HUES64 (cell line): ENCODE results near the gene ARHGAP6.
"Not testable (repeated sequence)": the region's sequence is repeated elsewhere in the genome, so short reads cannot be mapped to it uniquely, and the experiment has no call there.

ENCODE experiments used
- H3K27ac ChIP-seq: 2 replicates; pipeline ENCODE4 v1.7.0; 2013; ENCODE audit warnings: low read depth, low read length, inconsistent platforms
- H3K27me3 ChIP-seq: 2 replicates; pipeline ENCODE4 v1.6.1; 2013; ENCODE audit warnings: mild to moderate bottlenecking, low read length; ENCODE audit not compliant: insufficient read depth
- H3K36me3 ChIP-seq: 2 replicates; pipeline ENCODE4 v1.6.1; 2013; ENCODE audit warnings: mild to moderate bottlenecking, low read length; ENCODE audit not compliant: insufficient read depth
- H3K4me1 ChIP-seq: 2 replicates; pipeline ENCODE4 v1.6.1; 2013; ENCODE audit warnings: mild to moderate bottlenecking, low read length, moderate library complexity; ENCODE audit not compliant: insufficient read depth
- H3K4me3 ChIP-seq: 2 replicates; pipeline ENCODE4 v1.5.1; 2013; ENCODE audit warnings: mild to moderate bottlenecking, low read length, moderate library complexity
- H3K9ac ChIP-seq: 2 replicates; pipeline ENCODE4 v1.6.1; 2013; ENCODE audit warnings: mild to moderate bottlenecking, low read depth, low read length
- H3K9me3 ChIP-seq: 2 replicates; pipeline ENCODE4 v1.6.1; 2013; ENCODE audit warnings: low read depth, low read length; ENCODE audit not compliant: insufficient read depth
- WGBS: fragments of 150-250, 120-280 bp; methylation state at CpG from one replicate; pipeline ENCODE4 v1.1.7; 2013; ENCODE audit warnings: missing lambda C conversion rate; 5-methylcytosine and 5-hydroxymethylcytosine counted together

Gene ARHGAP6

DNA sequence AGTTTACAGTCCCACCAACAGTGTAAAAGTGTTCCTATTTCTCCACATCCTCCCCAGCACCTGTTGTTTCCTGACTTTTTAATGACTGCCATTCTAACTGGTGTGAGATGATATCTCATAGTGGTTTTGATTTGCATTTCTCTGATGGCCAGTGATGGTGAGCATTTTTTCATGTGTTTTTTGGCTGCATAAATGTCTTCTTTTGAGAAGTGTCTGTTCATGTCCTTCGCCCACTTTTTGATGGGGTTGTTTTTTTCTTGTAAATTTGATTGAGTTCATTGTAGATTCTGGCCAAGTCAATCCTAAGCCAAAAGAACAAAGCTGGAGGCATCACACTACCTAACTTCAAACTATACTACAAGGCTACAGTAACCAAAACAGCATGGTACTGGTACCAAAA, 146.5 kb downstream of the ARHGAP6 start:
- not testable (repeated sequence) for H3K9me3 ChIP-seq, H3K4me1 ChIP-seq, H3K36me3 ChIP-seq, H3K27me3 ChIP-seq, H3K4me3 ChIP-seq, H3K27ac ChIP-seq, H3K9ac ChIP-seq
- WGBS, result no CpG with 5 or more reads among the region's 1 CpG

GRCh38 chrX:11509786-11510185, 155.9 kb downstream of the ARHGAP6 start:
- Histone ChIP-seq H3K27me3 (no peaks in the 10 kb centered on the region), H3K27ac (no peak overlapping the region), H3K36me3 (no peaks in the 10 kb centered on the region), H3K9ac (no peak overlapping the region), H3K9me3 (no peaks in the 10 kb centered on the region), H3K4me1 (no peaks in the 10 kb centered on the region), H3K4me3 (no peak overlapping the region)
- WGBS, result 100% methylated on average over 2 of the region's 3 CpGs

DNA sequence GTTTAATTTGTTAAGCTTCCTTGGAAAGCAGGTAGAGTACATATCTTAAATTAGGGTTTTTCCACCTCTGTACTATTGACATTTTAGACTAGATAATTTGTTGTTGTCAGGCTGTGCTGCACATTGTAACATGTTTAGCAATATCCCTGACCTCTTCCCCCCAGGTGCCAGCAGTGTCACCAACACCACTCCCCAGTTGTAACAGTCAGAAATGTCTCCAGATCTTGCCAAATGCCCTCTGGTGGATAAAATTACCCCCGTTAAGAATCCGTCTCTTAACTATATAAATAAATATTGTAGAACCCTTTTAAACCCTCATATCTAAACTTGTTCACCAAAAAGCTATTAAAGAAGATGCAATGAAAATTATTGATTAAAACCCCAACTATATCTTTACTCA, 161.5 kb downstream of the ARHGAP6 start:
- no CpG with 5 or more reads among the region's 2 CpGs for WGBS
- Histone ChIP-seq H3K9ac (no peak overlapping the region), H3K4me1 (no peaks in the 10 kb centered on the region), H3K9me3 (no peaks in the 10 kb centered on the region), H3K36me3 (no peaks in the 10 kb centered on the region), H3K4me3 (no peak overlapping the region), H3K27me3 (no peaks in the 10 kb centered on the region), H3K27ac (no peak overlapping the region)

GRCh38 chrX:11499076-11500044, 166.4 kb downstream of the ARHGAP6 start:
- Histone ChIP-seq H3K36me3 (no peaks in the 10 kb centered on the region), H3K4me1 (no peaks in the 10 kb centered on the region), H3K4me3 (no peak overlapping the region), H3K9me3 (no peaks in the 10 kb centered on the region), H3K27me3 (no peaks in the 10 kb centered on the region), H3K27ac (no peak overlapping the region), H3K9ac (no peak overlapping the region)
- WGBS, result 92% methylated on average over 4 of the region's 5 CpGs

DNA sequence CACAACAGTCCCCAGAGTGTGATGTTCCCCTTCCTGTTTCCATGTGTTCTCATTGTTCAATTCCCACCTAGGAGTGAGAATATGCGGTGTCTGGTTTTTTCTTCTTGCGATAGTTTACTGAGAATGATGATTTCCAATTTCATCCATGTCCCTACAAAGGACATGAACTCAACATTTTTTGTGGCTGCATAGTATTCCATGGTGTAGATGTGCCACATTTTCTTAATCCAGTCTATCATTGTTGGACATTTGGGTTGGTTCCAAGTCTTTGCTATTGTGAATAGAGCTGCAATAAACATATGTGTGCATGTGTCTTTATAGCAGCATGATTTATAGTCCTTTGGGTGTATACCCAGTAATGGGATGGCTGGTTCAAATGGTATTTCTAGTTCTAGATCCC, 174.3 kb downstream of the ARHGAP6 start:
- not testable (repeated sequence) for H3K4me3 ChIP-seq, H3K9ac ChIP-seq, H3K27ac ChIP-seq, H3K4me1 ChIP-seq, H3K9me3 ChIP-seq, H3K27me3 ChIP-seq, H3K36me3 ChIP-seq
- no CpG with 5 or more reads among the region's 2 CpGs for WGBS

DNA sequence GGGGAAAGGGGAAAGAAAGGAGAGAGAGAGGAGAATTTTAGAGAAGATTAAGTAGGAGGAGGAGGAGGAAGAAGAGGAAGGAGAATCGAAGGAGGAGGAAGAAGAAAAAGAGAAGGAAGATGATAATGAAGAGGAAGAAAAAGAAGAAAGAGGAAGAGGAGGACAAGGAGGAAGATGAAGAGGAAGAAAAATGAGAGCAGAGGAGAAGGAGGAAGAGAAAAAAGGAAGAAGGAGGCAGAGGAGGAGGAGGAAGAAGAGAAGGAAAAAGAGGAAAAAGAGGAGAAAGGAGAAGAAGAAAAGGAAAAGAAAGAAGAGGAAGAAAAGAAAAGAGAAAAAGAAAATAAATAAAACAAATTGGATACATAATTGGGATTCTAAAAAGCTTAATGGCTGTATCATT, 181.4 kb downstream of the ARHGAP6 start:
- no peaks in the 10 kb centered on the region for H3K36me3 ChIP-seq
- no peaks in the 10 kb centered on the region for H3K4me1 ChIP-seq
- H3K9me3 ChIP-seq, result no peaks in the 10 kb centered on the region
- H3K27me3 ChIP-seq, result no peaks in the 10 kb centered on the region
- H3K27ac ChIP-seq, result no peak overlapping the region
- no peak overlapping the region for H3K4me3 ChIP-seq
- WGBS, result 95% methylated on average over 1 of the region's 1 CpG
- no peak overlapping the region for H3K9ac ChIP-seq

DNA sequence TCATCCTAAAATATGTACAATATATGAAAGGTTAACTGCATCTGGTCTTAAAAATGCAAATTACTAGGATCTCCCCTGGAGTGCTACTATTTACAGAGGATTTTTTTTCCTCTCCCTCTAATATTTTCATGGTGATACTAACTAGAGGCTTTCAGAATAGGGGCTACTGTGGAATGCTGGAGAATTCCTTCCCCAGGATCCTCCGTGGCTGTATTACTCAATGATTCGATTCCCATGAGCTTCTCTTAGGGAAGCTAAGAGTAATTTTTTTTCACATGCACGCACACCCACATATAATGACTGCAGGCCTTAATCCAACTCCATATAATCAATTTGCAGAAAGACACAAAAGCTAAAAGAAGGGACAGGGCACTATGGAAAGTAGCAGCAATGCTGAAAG, 184.7 kb downstream of the ARHGAP6 start:
- H3K4me3 ChIP-seq, result no peak overlapping the region
- H3K9ac ChIP-seq, result no peak overlapping the region
- H3K9me3 ChIP-seq, result no peaks in the 10 kb centered on the region
- WGBS, result 100% methylated on average over 1 of the region's 3 CpGs
- no peaks in the 10 kb centered on the region for H3K27me3 ChIP-seq
- H3K27ac ChIP-seq, result no peak overlapping the region
- no peaks in the 10 kb centered on the region for H3K4me1 ChIP-seq
- H3K36me3 ChIP-seq, result no peaks in the 10 kb centered on the region

DNA sequence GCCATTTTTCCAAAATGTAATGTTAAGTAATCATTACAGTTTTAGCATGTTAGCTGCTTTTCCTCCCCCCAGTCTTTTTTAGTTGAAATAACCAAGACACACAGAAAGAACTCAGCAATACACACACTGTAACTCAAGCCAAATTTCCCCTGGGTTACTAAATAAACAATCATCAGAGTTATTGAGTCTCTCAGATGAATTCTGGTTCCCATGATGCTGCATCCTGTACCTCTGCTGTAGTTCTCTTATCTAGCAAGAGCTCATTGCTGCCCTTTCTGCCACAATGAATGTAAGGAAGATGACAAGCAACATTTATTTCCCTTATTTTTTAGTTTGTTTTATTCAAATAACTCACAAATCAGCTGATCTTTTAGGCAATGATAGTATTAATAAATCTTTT, 185.1 kb downstream of the ARHGAP6 start:
- Histone ChIP-seq H3K27ac (no peak overlapping the region), H3K9ac (no peak overlapping the region), H3K9me3 (no peaks in the 10 kb centered on the region), H3K36me3 (no peaks in the 10 kb centered on the region), H3K27me3 (no peaks in the 10 kb centered on the region), H3K4me3 (no peak overlapping the region), H3K4me1 (no peaks in the 10 kb centered on the region)

GRCh38 chrX:11478911-11479310, 186.8 kb downstream of the ARHGAP6 start:
- no peak overlapping the region for H3K4me3 ChIP-seq
- no peak overlapping the region for H3K27ac ChIP-seq

DNA sequence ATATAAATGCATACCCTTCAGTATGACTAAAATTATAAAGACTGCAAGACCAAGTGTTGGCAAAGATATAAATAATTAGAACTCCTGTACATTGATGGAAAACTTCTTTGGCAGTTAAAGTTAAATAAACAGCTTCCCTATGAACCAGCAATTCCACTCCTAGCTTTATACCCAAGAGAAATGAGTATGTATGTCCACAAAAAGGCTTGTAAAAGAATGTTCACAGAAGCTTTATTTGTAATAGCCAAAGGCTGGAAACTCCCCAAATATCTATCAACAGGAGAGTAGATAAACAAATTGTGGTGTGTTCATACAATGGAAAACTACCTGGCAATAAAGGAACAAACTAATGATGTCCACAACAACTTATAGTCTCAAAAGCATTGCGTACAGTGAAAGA, 187.7 kb downstream of the ARHGAP6 start:
- Histone ChIP-seq H3K27ac (no peak overlapping the region), H3K9ac (no peak overlapping the region), H3K36me3 (no peaks in the 10 kb centered on the region), H3K9me3 (no peaks in the 10 kb centered on the region), H3K4me3 (no peak overlapping the region), H3K27me3 (no peaks in the 10 kb centered on the region), H3K4me1 (no peaks in the 10 kb centered on the region)
- WGBS, result no CpG with 5 or more reads among the region's 1 CpG

More at GRCh38 chrX:11478911-11479310, 186.8 kb downstream of the ARHGAP6 start:
- no peaks in the 10 kb centered on the region for H3K9me3 ChIP-seq
- H3K4me1 ChIP-seq, result no peaks in the 10 kb centered on the region
- H3K36me3 ChIP-seq, result no peaks in the 10 kb centered on the region
- H3K27me3 ChIP-seq, result no peaks in the 10 kb centered on the region
- no peak overlapping the region for H3K9ac ChIP-seq
- 93% methylated on average over 1 of the region's 3 CpGs for WGBS

DNA sequence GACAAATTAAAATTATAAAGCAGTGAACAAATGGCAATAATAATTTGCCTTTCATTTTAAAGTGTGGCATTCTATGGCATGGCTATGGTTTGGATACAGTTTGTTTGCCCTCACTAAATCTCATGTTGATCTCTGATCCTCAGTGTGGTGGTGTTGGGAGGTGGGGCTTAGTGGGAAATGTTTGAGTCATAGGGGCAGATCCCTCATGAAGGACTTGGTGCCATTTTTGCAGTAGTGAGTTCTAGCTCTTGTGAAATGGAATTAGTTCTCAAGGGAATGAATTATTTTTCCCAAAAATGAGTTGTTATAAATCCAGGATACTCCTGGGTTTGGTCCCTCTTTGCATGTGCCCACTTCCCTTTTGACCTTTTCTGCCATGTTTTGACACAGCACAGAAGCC, 191.1 kb downstream of the ARHGAP6 start:
- Histone ChIP-seq H3K4me1 (no peaks in the 10 kb centered on the region), H3K9ac (no peak overlapping the region), H3K36me3 (no peaks in the 10 kb centered on the region), H3K27ac (no peak overlapping the region), H3K27me3 (no peaks in the 10 kb centered on the region), H3K4me3 (no peak overlapping the region), H3K9me3 (no peaks in the 10 kb centered on the region)

DNA sequence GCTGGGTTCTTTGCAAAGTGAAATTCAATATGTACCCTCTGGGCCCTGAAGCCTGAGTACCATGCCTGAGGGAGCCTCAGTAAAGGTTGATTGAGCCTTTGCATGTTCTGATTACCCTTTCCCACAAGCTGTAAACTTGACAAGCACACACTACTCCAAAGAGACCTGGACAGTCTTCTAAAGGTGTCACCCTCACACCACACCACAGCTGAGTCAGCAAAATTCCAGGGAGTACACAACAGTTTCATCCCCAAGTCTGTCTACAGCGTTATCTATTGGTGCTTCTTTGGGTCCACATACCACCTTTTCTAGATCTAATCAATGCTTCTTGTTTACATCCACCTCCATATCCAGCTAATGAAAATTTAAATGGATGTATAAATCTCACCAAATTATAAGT, 191.7 kb downstream of the ARHGAP6 start:
- Histone ChIP-seq H3K9ac (no peak overlapping the region), H3K36me3 (no peaks in the 10 kb centered on the region), H3K27me3 (no peaks in the 10 kb centered on the region), H3K27ac (no peak overlapping the region), H3K9me3 (no peaks in the 10 kb centered on the region), H3K4me1 (no peaks in the 10 kb centered on the region), H3K4me3 (no peak overlapping the region)
- 96% methylated on average over 1 of the region's 1 CpG for WGBS
